ENCODE measurements around the gene SMARCA4.
"Not testable (repeated sequence)": the region's sequence is repeated elsewhere in the genome, so short reads cannot be mapped to it uniquely, and the experiment has no call there.

Gene SMARCA4

DNA sequence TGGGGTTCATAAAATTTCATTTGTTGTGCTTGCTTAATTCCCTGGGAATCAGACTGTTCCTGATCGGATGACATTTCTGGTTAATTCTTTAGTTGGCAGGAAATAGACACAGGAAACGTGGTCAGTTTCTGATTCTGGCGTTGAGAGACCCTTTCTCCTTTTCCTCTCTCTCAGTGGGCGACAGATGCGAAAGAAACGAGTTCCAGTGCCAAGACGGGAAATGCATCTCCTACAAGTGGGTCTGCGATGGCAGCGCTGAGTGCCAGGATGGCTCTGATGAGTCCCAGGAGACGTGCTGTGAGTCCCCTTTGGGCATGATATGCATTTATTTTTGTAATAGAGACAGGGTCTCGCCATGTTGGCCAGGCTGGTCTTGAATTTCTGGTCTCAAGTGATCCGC is 139.2 kb downstream of the SMARCA4 start:
- Histone ChIP-seq H3K9me2 (ENCODE audit: low read depth, low read length) (no peaks in the 10 kb centered on the region), H3K4me2 (ENCODE audit: low read length) (no peak overlapping the region), H3K79me2 (ENCODE audit: insufficient read depth, low read length) (peaks cover 48% of the 10 kb centered on the region), H3K9ac (ENCODE audit: low read length) (no peak overlapping the region), H3F3A (ENCODE audit: insufficient read depth, low read length) (0 out of 2 replicates have a peak, but pooled peaks cover 4% of the 10 kb centered on the region), H3K9me3 (ENCODE audit: low read length) (no peaks in the 10 kb centered on the region), H4K20me1 (ENCODE audit: insufficient read depth, low read length) (0 out of 2 replicates have a peak, but pooled peaks cover 3% of the 10 kb centered on the region), H3K27me3 (ENCODE audit: insufficient read depth, low read length) (no peaks in the 10 kb centered on the region), H3K36me3 (ENCODE audit: insufficient read depth, low read length) (peaks cover 94% of the 10 kb centered on the region), H3K4me3 (ENCODE audit: low read depth, low read length, poor library complexity, severe bottlenecking) (no peak overlapping the region), H2AFZ (ENCODE audit: low read length) (no peak overlapping the region), H3K27ac (ENCODE audit: low read depth, low read length, poor library complexity, severe bottlenecking) (no peak overlapping the region), H3K4me1 (ENCODE audit: insufficient read depth, low read length, severe bottlenecking) (peaks cover under 1% of the 10 kb centered on the region)
- TF ChIP-seq, protein P1, sequence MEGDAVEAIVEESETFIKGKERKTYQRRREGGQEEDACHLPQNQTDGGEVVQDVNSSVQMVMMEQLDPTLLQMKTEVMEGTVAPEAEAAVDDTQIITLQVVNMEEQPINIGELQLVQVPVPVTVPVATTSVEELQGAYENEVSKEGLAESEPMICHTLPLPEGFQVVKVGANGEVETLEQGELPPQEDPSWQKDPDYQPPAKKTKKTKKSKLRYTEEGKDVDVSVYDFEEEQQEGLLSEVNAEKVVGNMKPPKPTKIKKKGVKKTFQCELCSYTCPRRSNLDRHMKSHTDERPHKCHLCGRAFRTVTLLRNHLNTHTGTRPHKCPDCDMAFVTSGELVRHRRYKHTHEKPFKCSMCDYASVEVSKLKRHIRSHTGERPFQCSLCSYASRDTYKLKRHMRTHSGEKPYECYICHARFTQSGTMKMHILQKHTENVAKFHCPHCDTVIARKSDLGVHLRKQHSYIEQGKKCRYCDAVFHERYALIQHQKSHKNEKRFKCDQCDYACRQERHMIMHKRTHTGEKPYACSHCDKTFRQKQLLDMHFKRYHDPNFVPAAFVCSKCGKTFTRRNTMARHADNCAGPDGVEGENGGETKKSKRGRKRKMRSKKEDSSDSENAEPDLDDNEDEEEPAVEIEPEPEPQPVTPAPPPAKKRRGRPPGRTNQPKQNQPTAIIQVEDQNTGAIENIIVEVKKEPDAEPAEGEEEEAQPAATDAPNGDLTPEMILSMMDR (IDR thresholded peaks at IDR 0.05; ENCODE audit: low read length): no peak
- no peak for TF ChIP-seq EZH2 (IDR thresholded peaks at IDR 0.05; ENCODE audit: borderline replicate concordance, low read length)

- Histone ChIP-seq H3K9me2 (ENCODE audit: low read depth, low read length) (no peaks in the 10 kb centered on the region), H3K27ac (ENCODE audit: low read depth, low read length, poor library complexity, severe bottlenecking) (no peak overlapping the region), H3K9me3 (ENCODE audit: low read length) (no peaks in the 10 kb centered on the region), H3K79me2 (ENCODE audit: insufficient read depth, low read length) (peaks cover 38% of the 10 kb centered on the region), H3K36me3 (ENCODE audit: insufficient read depth, low read length) (peaks cover 94% of the 10 kb centered on the region), H3F3A (ENCODE audit: insufficient read depth, low read length) (0 out of 2 replicates have a peak, but pooled peaks cover 4% of the 10 kb centered on the region), H3K9ac (ENCODE audit: low read length) (no peak overlapping the region), H3K4me1 (ENCODE audit: insufficient read depth, low read length, severe bottlenecking) (no peaks in the 10 kb centered on the region), H3K4me2 (ENCODE audit: low read length) (no peak overlapping the region), H2AFZ (ENCODE audit: low read length) (no peak overlapping the region), H3K4me3 (ENCODE audit: low read depth, low read length, poor library complexity, severe bottlenecking) (no peak overlapping the region), H4K20me1 (ENCODE audit: insufficient read depth, low read length) (0 out of 2 replicates have a peak, but pooled peaks cover 3% of the 10 kb centered on the region), H3K27me3 (ENCODE audit: insufficient read depth, low read length) (no peaks in the 10 kb centered on the region)
- TF ChIP-seq, protein P1 (IDR thresholded peaks at IDR 0.05; ENCODE audit: low read length): no peak
- no peak for TF ChIP-seq EZH2 (IDR thresholded peaks at IDR 0.05; ENCODE audit: borderline replicate concordance, low read length)
Observed at GRCh38 chr19:11101057-11101456, 140.2 kb downstream of the SMARCA4 start.

DNA sequence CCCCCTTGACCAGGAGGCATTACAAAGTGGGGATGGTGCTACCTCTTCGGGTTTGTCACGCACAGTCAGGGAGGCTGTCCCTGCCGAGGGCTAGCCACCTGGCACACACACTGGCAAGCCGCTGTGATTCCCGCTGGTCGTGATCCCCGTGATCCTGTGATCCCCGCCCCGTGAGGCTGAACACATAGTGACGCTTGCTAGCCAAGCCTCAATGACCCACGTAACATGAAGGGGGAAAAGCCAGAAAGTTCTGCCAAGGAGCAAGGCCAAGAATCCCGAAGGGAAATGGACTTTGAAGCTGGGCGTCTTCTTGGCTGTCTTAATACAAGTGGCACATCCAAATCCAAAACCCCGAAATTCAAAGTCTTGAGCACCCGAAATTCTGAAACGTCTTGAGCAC is 142.1 kb downstream of the SMARCA4 start:
- Histone ChIP-seq H3K27me3 (ENCODE audit: insufficient read depth, low read length) (no peaks in the 10 kb centered on the region), H2AFZ (ENCODE audit: low read length) (no peak overlapping the region), H3F3A (ENCODE audit: insufficient read depth, low read length) (0 out of 2 replicates have a peak, but pooled peaks cover 4% of the 10 kb centered on the region), H4K20me1 (ENCODE audit: insufficient read depth, low read length) (0 out of 2 replicates have a peak, but pooled peaks cover 3% of the 10 kb centered on the region), H3K9ac (ENCODE audit: low read length) (no peak overlapping the region), H3K9me3 (ENCODE audit: low read length) (no peaks in the 10 kb centered on the region), H3K27ac (ENCODE audit: low read depth, low read length, poor library complexity, severe bottlenecking) (no peak overlapping the region), H3K4me3 (ENCODE audit: low read depth, low read length, poor library complexity, severe bottlenecking) (no peak overlapping the region), H3K36me3 (ENCODE audit: insufficient read depth, low read length) (peaks cover 95% of the 10 kb centered on the region), H3K79me2 (ENCODE audit: insufficient read depth, low read length) (peaks cover 19% of the 10 kb centered on the region), H3K4me2 (ENCODE audit: low read length) (no peak overlapping the region), H3K9me2 (ENCODE audit: low read depth, low read length) (no peaks in the 10 kb centered on the region), H3K4me1 (ENCODE audit: insufficient read depth, low read length, severe bottlenecking) (no peaks in the 10 kb centered on the region)
- TF ChIP-seq, protein P1 (IDR thresholded peaks at IDR 0.05; ENCODE audit: low read length): no peak

DNA sequence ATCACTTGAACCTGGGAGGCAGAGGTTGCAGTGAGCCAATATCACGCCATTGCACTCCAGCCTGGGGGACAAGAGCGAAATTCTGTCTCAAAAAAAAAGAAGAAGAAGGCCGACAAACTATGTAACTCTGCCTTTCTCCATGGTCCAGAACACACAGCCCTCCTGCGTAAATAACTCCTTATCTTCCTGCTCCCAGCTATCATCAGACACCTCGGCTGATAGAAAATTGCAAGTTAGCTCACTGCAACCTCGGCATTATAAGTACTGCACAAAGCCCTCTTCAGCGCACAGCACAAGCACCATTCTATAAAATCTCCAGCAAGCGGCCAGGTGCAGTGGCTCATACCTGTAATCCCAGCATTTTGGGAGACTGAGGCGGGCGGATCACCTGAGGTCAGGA is 142.8 kb downstream of the SMARCA4 start:
- not testable (repeated sequence) for H3K4me2 ChIP-seq (ENCODE audit: low read length); H2AFZ ChIP-seq (ENCODE audit: low read length); H3K27me3 ChIP-seq (ENCODE audit: insufficient read depth, low read length); H3K9me2 ChIP-seq (ENCODE audit: low read depth, low read length); H3K4me1 ChIP-seq (ENCODE audit: insufficient read depth, low read length, severe bottlenecking); H3K4me3 ChIP-seq (ENCODE audit: low read depth, low read length, poor library complexity, severe bottlenecking); H4K20me1 ChIP-seq (ENCODE audit: insufficient read depth, low read length); H3K27ac ChIP-seq (ENCODE audit: low read depth, low read length, poor library complexity, severe bottlenecking); H3K9ac ChIP-seq (ENCODE audit: low read length); H3K9me3 ChIP-seq (ENCODE audit: low read length); H3F3A ChIP-seq (ENCODE audit: insufficient read depth, low read length)
- peaks cover 96% of the 10 kb centered on the region for H3K36me3 ChIP-seq (ENCODE audit: insufficient read depth, low read length)
- peaks cover 12% of the 10 kb centered on the region for H3K79me2 ChIP-seq (ENCODE audit: insufficient read depth, low read length)

Data from OCI-LY1 (cell line).